NB4 (cell line): ENCODE results near the gene NT5DC1.
"Not testable (repeated sequence)": the region's sequence is repeated elsewhere in the genome, so short reads cannot be mapped to it uniquely, and the experiment has no call there.

ENCODE experiments used
- DNase-seq: peaks from one replicate; pipeline ENCODE4 v3.0.0; 2010; ENCODE audit warnings: low read depth
- H3K4me3 ChIP-seq: one replicate; pipeline ENCODE4 v1.5.1; 2011; ENCODE audit warnings: mild to moderate bottlenecking, low read depth, low read length, moderate library complexity
- CTCF ChIP-seq: IDR thresholded peaks from one replicate; pipeline ENCODE4 v1.5.1; 2012; ENCODE audit warnings: low read depth, low read length
- MAX ChIP-seq: IDR thresholded peaks from 2 replicates; pipeline ENCODE4 v1.6.1; 2011; ENCODE audit warnings: low read depth, low read length
- MYC ChIP-seq: IDR thresholded peaks from 2 replicates; pipeline ENCODE4 v1.6.1; 2011; ENCODE audit warnings: low read depth, low read length
- POLR2A ChIP-seq: IDR thresholded peaks from 2 replicates; pipeline ENCODE4 v1.6.1; 2011; ENCODE audit warnings: mild to moderate bottlenecking; ENCODE audit not compliant: insufficient read length; ENCODE audit errors: extremely low read depth

The NT5DC1 gene

GRCh38 chr6:116083052-116083451 is 17.6 kb upstream of the NT5DC1 start:
- no peak for DNase-seq
- no peak overlapping the region for H3K4me3 ChIP-seq
- TF ChIP-seq MYC: no peak

GRCh38 chr6:116084284-116084683 is 16.4 kb upstream of the NT5DC1 start:
- TF ChIP-seq MAX: no peak
- no peak overlapping the region for H3K4me3 ChIP-seq
- DNase-seq: no peak

GRCh38 chr6:116087437-116088027 is 13.1 kb upstream of the NT5DC1 start:
- TF ChIP-seq CTCF (no peak), POLR2A (no peak), MYC (no peak), MAX (no peak)
- no peak for DNase-seq
- H3K4me3 ChIP-seq: no peak overlapping the region

- no peak for DNase-seq
- TF ChIP-seq MYC (no peak), MAX (no peak)
- no peak overlapping the region for H3K4me3 ChIP-seq
Observed at GRCh38 chr6:116088946-116089345, 11.7 kb upstream of the NT5DC1 start.

- DNase-seq: no peak
Observed at GRCh38 chr6:116090251-116090650, 10.4 kb upstream of the NT5DC1 start.

GRCh38 chr6:116094041-116094440 is 6.6 kb upstream of the NT5DC1 start:
- no peak for DNase-seq
- H3K4me3 ChIP-seq: no peak overlapping the region
- no peak for TF ChIP-seq MAX
- no peak for TF ChIP-seq POLR2A
- no peak for TF ChIP-seq CTCF
- no peak for TF ChIP-seq MYC

More at GRCh38 chr6:116090251-116090650, 10.4 kb upstream of the NT5DC1 start:
- TF ChIP-seq MYC: no peak
- no peak for TF ChIP-seq POLR2A
- TF ChIP-seq CTCF: no peak
- TF ChIP-seq MAX: no peak
- H3K4me3 ChIP-seq: no peak overlapping the region

- not testable (repeated sequence) for H3K4me3 ChIP-seq, DNase-seq
Observed at GRCh38 chr6:116096048-116096759, 4.4 kb upstream of the NT5DC1 start.

GRCh38 chr6:116096979-116097816 is 3.5 kb upstream of the NT5DC1 start:
- no peak for DNase-seq
- no peak for TF ChIP-seq CTCF
- TF ChIP-seq MYC: no peak
- TF ChIP-seq POLR2A: no peak
- TF ChIP-seq MAX: no peak
- no peak overlapping the region for H3K4me3 ChIP-seq
